ENCODE data around the gene TRMT61A. TPM values are rescaled to one million over a fixed set of nuclear protein-coding genes. Genes with fewer than 3 reads are reported as not detected.

TRMT61A gene
- total and polyA plus RNA-seq, 9 of the 15 experiments (the other 6 are each of a cell fraction or from before 2014, with no cell fraction given) = 0.10 to 24.8 (median 5.1) TPM

GRCh38 chr14:103521438-103521950, 7.5 kb upstream of the TRMT61A start:
- H3K9ac ChIP-seq (ENCODE audit: insufficient read depth in 1 of 2, low read depth in 2 of 2, low read length in 2 of 2) = peak overlapping the region; percentile 73 to 93; a peak in 3 of 4 replicates
- DNase-seq (ENCODE audit: extremely low read depth in 1 of 4, low spot score in 3 of 4) (peak; percentile 63 to 70 (median 66)), FAIRE-seq (no peak), ATAC-seq (peak; percentile 55)
- intact Hi-C loops (cut with micrococcal nuclease) = loop anchor here (10.0 kb wide), 1 partner anchor 127 kb away; no protein-coding TSS in a partner anchor
- H3K4me1 ChIP-seq (replicated peaks in 1 of 2; ENCODE audit: control insufficient read depth in 2 of 2, insufficient read depth in 2 of 2, low read length in 2 of 2) = peaks cover 41 to 91% of the 10 kb centered on the region in 2 experiments
- H3K9me3 ChIP-seq (replicated peaks; ENCODE audit: control insufficient read depth, insufficient read depth, low read depth, low read length) = no peaks in the 10 kb centered on the region
- peak overlapping the region; percentile 78 for H3K4me2 ChIP-seq (ENCODE audit: insufficient read depth, low read length)
- H3K27ac ChIP-seq (ENCODE audit: extremely low read depth, low read depth, low read length) = peak overlapping the region; percentile 83
- peak overlapping the region; percentile 45; the same call in 1 of the 2 replicates for H2AFZ ChIP-seq (ENCODE audit: low read depth, low read length)
- 0% methylated on average over 6 of the region's 77 CpGs for WGBS (ENCODE audit: insufficient coverage, low coverage, missing lambda C conversion rate)
- peak overlapping the region; percentile 60 for H3K4me3 ChIP-seq
- no peaks in the 10 kb centered on the region for H3K27me3 ChIP-seq (ENCODE audit: control insufficient read depth in 2 of 2, insufficient read depth in 2 of 2, low read length in 2 of 2)
- H3K36me3 ChIP-seq (ENCODE audit: control insufficient read depth, insufficient read depth, low read length) = peaks cover 23% of the 10 kb centered on the region; the same call in 1 of the 3 replicates
- H4K20me1 ChIP-seq (replicated peaks; ENCODE audit: control insufficient read depth, insufficient read depth, low read length) = peaks cover 13% of the 10 kb centered on the region; the same call in 1 of the 2 replicates
- CTCF ChIA-PET (ENCODE audit: low intra/inter-chr PET ratio) = no interaction called here
- peaks cover 23% of the 10 kb centered on the region for H3K79me2 ChIP-seq (ENCODE audit: control insufficient read depth, insufficient read depth, low read length)
- no TSS peak for BruUV-seq (replicated peaks)
- POLR2A ChIA-PET = interaction anchor here (0.6 to 2.5 kb wide), 8 partner anchors 10 to 177 kb away, joined by 3 to 12 read pairs (median 4); no protein-coding TSS in a partner anchor
- no peaks in the 10 kb centered on the region for H3K9me1 ChIP-seq (ENCODE audit: control insufficient read depth, insufficient read depth, low read length)
- in situ Hi-C loops (cut with MboI) = no loop called here
- TF ChIP-seq SMAD1 (IDR thresholded peaks at IDR 0.05; ENCODE audit: low read depth, low read length, partially characterized antibody) = no peak
- no peak for TF ChIP-seq CSDE1 (IDR thresholded peaks at IDR 0.05)
- no peak for TF ChIP-seq RCOR1 (IDR thresholded peaks at IDR 0.05; ENCODE audit: borderline replicate concordance in 1 of 2, low read depth in 2 of 2, low read length in 2 of 2)
- peak; percentile 0; the same call in 1 of the 2 replicates for TF ChIP-seq L3MBTL2 (IDR thresholded peaks at IDR 0.05)
- peak; percentile 32; the same call in 1 of the 2 replicates for TF ChIP-seq ZBTB7A (IDR thresholded peaks at IDR 0.05; ENCODE audit: borderline replicate concordance, control insufficient read depth, low read depth, low read length)
- TF ChIP-seq CTBP1 (IDR thresholded peaks at IDR 0.05; ENCODE audit: borderline replicate concordance) = 0 out of 2 replicates have a peak, but pooled peaks have one; percentile 19
- peak; percentile 50 for TF ChIP-seq RBFOX2 (IDR thresholded peaks at IDR 0.05; ENCODE audit: low read depth, low read length)
- peak; percentile 35 for TF ChIP-seq ZFX (CRISPR knock-in tag; IDR thresholded peaks at IDR 0.05)
- TF ChIP-seq CREM (IDR thresholded peaks at IDR 0.05; ENCODE audit: low read depth) = peak; percentile 69
- TF ChIP-seq CREB1 (IDR thresholded peaks at IDR 0.05) = peak; percentile 71
- no peak for TF ChIP-seq CREB1 (CRISPR knock-in tag; IDR thresholded peaks at IDR 0.05)
- TF ChIP-seq ZBTB49 (CRISPR knock-in tag; IDR thresholded peaks at IDR 0.05; ENCODE audit: borderline replicate concordance) = no peak
- TF ChIP-seq ID3 (CRISPR knock-in tag; IDR thresholded peaks at IDR 0.05) = no peak
- TF ChIP-seq ID3 (tag; IDR thresholded peaks at IDR 0.05) = no peak
- TF ChIP-seq PHF8 (IDR thresholded peaks at IDR 0.05; ENCODE audit: borderline replicate concordance, low read length) = peak; percentile 18; the same call in 1 of the 2 replicates
- peak; percentile 3 for TF ChIP-seq RBBP5 (IDR thresholded peaks at IDR 0.05; ENCODE audit: borderline replicate concordance, insufficient read depth, low read length, poor library complexity, severe bottlenecking)
- TF ChIP-seq NCOA6 (IDR thresholded peaks at IDR 0.05) = 0 out of 2 replicates have a peak, but pooled peaks have one; percentile 0
- TF ChIP-seq KLF13 (tag; IDR thresholded peaks at IDR 0.05; ENCODE audit: borderline replicate concordance, low read depth) = no peak
- TF ChIP-seq POLR2G (IDR thresholded peaks at IDR 0.05; ENCODE audit: low read depth, low read length) = peak; percentile 11
- TF ChIP-seq FUS (optimal IDR thresholded peaks at IDR 0.05; ENCODE audit: low read depth, low read length) = peak; percentile 34
- TF ChIP-seq GABPA (tag; conservative IDR thresholded peaks at IDR 0.05; ENCODE audit: low read depth) = 0 out of 2 replicates have a peak, but pooled peaks have one; percentile 16

Measured in K562 (cell line).